Activated T-cell treated with anti-CD3 and anti-CD28 coated beads, Interleukin-2, amount 50 U/mL, for 72 hours (primary cell): ENCODE data around the gene STX18. TPM values are rescaled to one million over a fixed set of nuclear protein-coding genes. Genes with fewer than 3 reads are reported as not detected.
A peak's percentile ranks its signal among the peaks of the same experiment; 100 is the strongest.
"Not testable (repeated sequence)": the region's sequence is repeated elsewhere in the genome, so short reads cannot be mapped to it uniquely, and the experiment has no call there.

Source experiments
- ATAC-seq, 2 donors: fragments of 150-1000 bp; cut with Tn5 transposase; replicated peaks in 1 of 2; 2 replicates each; pipeline ENCODE4 v1.10.0; 2021; ENCODE audit warnings: moderate library complexity in 2 of 2, mild to moderate bottlenecking in 1 of 2
- DNase-seq, 2 donors: peaks; one replicate each; pipeline ENCODE4 v3.0.0; 2021 to 2022; ENCODE audit warnings: mixed read lengths in 1 of 2
- H3K27ac Mint-ChIP-seq: one replicate; pipeline ENCODE4 v1.8.0; 2022; ENCODE audit warnings: mild to moderate bottlenecking, moderate library complexity, mixed read lengths
- H3K27me3 Mint-ChIP-seq: one replicate; pipeline ENCODE4 v1.8.0; 2022; ENCODE audit warnings: low read depth, mixed read lengths
- H3K36me3 Mint-ChIP-seq, 2 donors: one replicate each; pipeline ENCODE4 v1.8.0; 2022; ENCODE audit warnings: mixed read lengths in 2 of 2, mild to moderate bottlenecking in 1 of 2; ENCODE audit not compliant: insufficient read depth in 2 of 2
- H3K4me1 Mint-ChIP-seq: one replicate; pipeline ENCODE4 v1.8.0; 2022; ENCODE audit warnings: low read depth, mixed read lengths
- H3K4me3 Mint-ChIP-seq, 2 donors: one replicate each; pipeline ENCODE4 v1.8.0; 2022; ENCODE audit warnings: mild to moderate bottlenecking in 2 of 2, mixed read lengths in 2 of 2, moderate library complexity in 2 of 2
- H3K9me3 Mint-ChIP-seq, 2 donors: one replicate each; pipeline ENCODE4 v1.8.0; 2022; ENCODE audit warnings: mixed read lengths in 2 of 2
- total RNA-seq, 2 donors: library from RNA; stranded (reverse); gene quantifications; one replicate each; pipeline ENCODE4 v1.2.3, GENCODE V29; 2022

Gene STX18
- total RNA-seq, 2 donors from 2014 or later, result 22.3 to 24.0 TPM

GRCh38 chr4:4572821-4573220 is 31.0 kb upstream of the STX18 start:
- Mint-ChIP-seq H3K4me1 (peaks cover 15% of the 10 kb centered on the region), H3K36me3 (peaks cover 0 to 14% of the 10 kb centered on the region in 2 donors), H3K9me3 (peaks cover 2% of the 10 kb centered on the region in 2 donors), H3K27ac (no peak overlapping the region), H3K27me3 (peaks cover 7% of the 10 kb centered on the region), H3K4me3 (no peak overlapping the region)
- DNase-seq, result no peak
- no peak for ATAC-seq

- H3K4me1 Mint-ChIP-seq, H3K27ac Mint-ChIP-seq, H3K9me3 Mint-ChIP-seq, H3K4me3 Mint-ChIP-seq, ATAC-seq, DNase-seq, H3K27me3 Mint-ChIP-seq: not testable (repeated sequence)
- H3K36me3 Mint-ChIP-seq, result peaks cover 2 to 16% of the 10 kb centered on the region in 2 donors
These were observed 28.0 kb upstream of the STX18 start for GRCh38 chr4:4569861-4570260.

GRCh38 chr4:4568806-4569427 is 27.1 kb upstream of the STX18 start:
- Mint-ChIP-seq H3K36me3 (peaks cover 2 to 18% of the 10 kb centered on the region in 2 donors), H3K9me3 (peaks cover 2% of the 10 kb centered on the region in 2 donors), H3K27ac (no peak overlapping the region), H3K4me3 (no peak overlapping the region), H3K27me3 (no peaks in the 10 kb centered on the region), H3K4me1 (no peaks in the 10 kb centered on the region)
- no peak for ATAC-seq
- no peak for DNase-seq

- H3K9me3 Mint-ChIP-seq, result not testable (repeated sequence)
These were observed 24.5 kb upstream of the STX18 start for GRCh38 chr4:4566359-4566758.

GRCh38 chr4:4564522-4564921 is 22.7 kb upstream of the STX18 start:
- peaks cover 10% of the 10 kb centered on the region for H3K4me1 Mint-ChIP-seq
- peaks cover 2 to 13% of the 10 kb centered on the region in 2 donors for H3K36me3 Mint-ChIP-seq
- no peaks in the 10 kb centered on the region for H3K27me3 Mint-ChIP-seq
- no peaks in the 10 kb centered on the region for H3K9me3 Mint-ChIP-seq
- no peak overlapping the region for H3K27ac Mint-ChIP-seq
- no peak for DNase-seq
- ATAC-seq, result no peak
- H3K4me3 Mint-ChIP-seq, result no peak overlapping the region

More at GRCh38 chr4:4566359-4566758, 24.5 kb upstream of the STX18 start:
- H3K4me1 Mint-ChIP-seq, H3K27me3 Mint-ChIP-seq, H3K27ac Mint-ChIP-seq, ATAC-seq, H3K4me3 Mint-ChIP-seq, DNase-seq: not testable (repeated sequence)
- H3K36me3 Mint-ChIP-seq, result peaks cover 2 to 20% of the 10 kb centered on the region in 2 donors

- Mint-ChIP-seq H3K4me3 (no peak overlapping the region), H3K27ac (no peak overlapping the region), H3K36me3 (peaks cover 2 to 6% of the 10 kb centered on the region in 2 donors), H3K27me3 (no peaks in the 10 kb centered on the region), H3K4me1 (peaks cover 19% of the 10 kb centered on the region), H3K9me3 (no peaks in the 10 kb centered on the region)
- DNase-seq (no peak), ATAC-seq (no peak)
These were observed 18.8 kb upstream of the STX18 start for GRCh38 chr4:4560642-4561041.

GRCh38 chr4:4560136-4560535 is 18.3 kb upstream of the STX18 start:
- DNase-seq (no peak), ATAC-seq (peak in 1 of 2 donors; percentile 7)
- Mint-ChIP-seq H3K4me3 (peak overlapping the region in 1 of 2 donors; percentile 55), H3K36me3 (peaks cover 2 to 6% of the 10 kb centered on the region in 2 donors), H3K27ac (peak overlapping the region; percentile 71), H3K4me1 (peaks cover 19% of the 10 kb centered on the region), H3K27me3 (no peaks in the 10 kb centered on the region), H3K9me3 (no peaks in the 10 kb centered on the region)

- DNase-seq, result no peak
- H3K36me3 Mint-ChIP-seq, result peaks cover 0 to 6% of the 10 kb centered on the region in 2 donors
- H3K27me3 Mint-ChIP-seq, result no peaks in the 10 kb centered on the region
- H3K9me3 Mint-ChIP-seq, result no peaks in the 10 kb centered on the region
- H3K4me3 Mint-ChIP-seq, result peak overlapping the region in 1 of 2 donors; percentile 55
- H3K27ac Mint-ChIP-seq, result peak overlapping the region; percentile 71
- ATAC-seq, result peak; percentile 58 to 79
- peaks cover 19% of the 10 kb centered on the region for H3K4me1 Mint-ChIP-seq
These were observed 17.7 kb upstream of the STX18 start for GRCh38 chr4:4559596-4559995.

- Mint-ChIP-seq H3K4me1 (peaks cover 19% of the 10 kb centered on the region), H3K27me3 (no peaks in the 10 kb centered on the region), H3K9me3 (no peaks in the 10 kb centered on the region), H3K4me3 (no peak overlapping the region), H3K27ac (no peak overlapping the region), H3K36me3 (peaks cover 0 to 7% of the 10 kb centered on the region in 2 donors)
- no peak for DNase-seq
- ATAC-seq, result no peak
These were observed 17.0 kb upstream of the STX18 start for GRCh38 chr4:4558881-4559280.

GRCh38 chr4:4555916-4556315 is 14.1 kb upstream of the STX18 start:
- H3K36me3 Mint-ChIP-seq, result peaks cover 0 to 5% of the 10 kb centered on the region in 2 donors
- no peak overlapping the region for H3K27ac Mint-ChIP-seq
- H3K4me1 Mint-ChIP-seq, result peaks cover 19% of the 10 kb centered on the region
- H3K9me3 Mint-ChIP-seq, result no peaks in the 10 kb centered on the region
- H3K4me3 Mint-ChIP-seq, result no peak overlapping the region
- ATAC-seq (no peak), DNase-seq (no peak)
- H3K27me3 Mint-ChIP-seq, result no peaks in the 10 kb centered on the region

GRCh38 chr4:4554234-4554633 is 12.4 kb upstream of the STX18 start:
- H3K36me3 Mint-ChIP-seq, result peaks cover 5 to 17% of the 10 kb centered on the region in 2 donors
- ATAC-seq (no peak), DNase-seq (no peak)
- peaks cover 6% of the 10 kb centered on the region for H3K4me1 Mint-ChIP-seq
- no peak overlapping the region for H3K4me3 Mint-ChIP-seq
- H3K9me3 Mint-ChIP-seq, result peaks cover 0 to 2% of the 10 kb centered on the region in 2 donors
- H3K27ac Mint-ChIP-seq, result peak overlapping the region; percentile 51
- H3K27me3 Mint-ChIP-seq, result no peaks in the 10 kb centered on the region

GRCh38 chr4:4552042-4552441 is 10.2 kb upstream of the STX18 start:
- not testable (repeated sequence) for H3K27ac Mint-ChIP-seq, H3K4me3 Mint-ChIP-seq, DNase-seq, H3K27me3 Mint-ChIP-seq, H3K4me1 Mint-ChIP-seq, H3K9me3 Mint-ChIP-seq, ATAC-seq
- H3K36me3 Mint-ChIP-seq, result peaks cover 9 to 23% of the 10 kb centered on the region in 2 donors

- H3K4me1 Mint-ChIP-seq, H3K4me3 Mint-ChIP-seq, ATAC-seq, H3K9me3 Mint-ChIP-seq, DNase-seq, H3K27ac Mint-ChIP-seq, H3K27me3 Mint-ChIP-seq: not testable (repeated sequence)
- H3K36me3 Mint-ChIP-seq, result peaks cover 9 to 23% of the 10 kb centered on the region in 2 donors
These were observed 8.3 kb upstream of the STX18 start for GRCh38 chr4:4550161-4550560.

GRCh38 chr4:4549534-4549933 is 7.7 kb upstream of the STX18 start:
- H3K9me3 Mint-ChIP-seq, result peaks cover 0 to 2% of the 10 kb centered on the region in 2 donors

More at GRCh38 chr4:4549534-4549933, 7.7 kb upstream of the STX18 start:
- peaks cover 6% of the 10 kb centered on the region for H3K4me1 Mint-ChIP-seq
- no peak overlapping the region for H3K27ac Mint-ChIP-seq
- no peaks in the 10 kb centered on the region for H3K27me3 Mint-ChIP-seq
- no peak for ATAC-seq
- H3K36me3 Mint-ChIP-seq, result peaks cover 9 to 23% of the 10 kb centered on the region in 2 donors
- DNase-seq, result no peak
- no peak overlapping the region for H3K4me3 Mint-ChIP-seq
